Motor neuron (in vitro differentiated cells): ENCODE measurements around the gene SULF2. TPM values are rescaled to one million over a fixed set of nuclear protein-coding genes. Genes with fewer than 3 reads are reported as not detected.
"Not testable (repeated sequence)": the region's sequence is repeated elsewhere in the genome, so short reads cannot be mapped to it uniquely, and the experiment has no call there.

Experiments
- ATAC-seq, 8 experiments: fragments of 200-7000 bp; cut with Tn5 transposase; replicated peaks in 6 of 8; 2 replicates each; pipeline ENCODE4 v1.8.0; 2021; ENCODE audit warnings: mild to moderate bottlenecking in 8 of 8, moderate library complexity in 8 of 8
- H3K27ac ChIP-seq, 2 donors: fragments of 250-450 bp; sonication (Bioruptor Pico); 2 replicates each; pipeline ENCODE4 v1.9.0; 2021; ENCODE audit warnings: antibody characterized with exemption in 2 of 2, mild to moderate bottlenecking in 2 of 2, moderate library complexity in 1 of 2
- H3K4me1 ChIP-seq, 2 donors: fragments of 250-450 bp; sonication (Bioruptor Pico); replicated peaks in 1 of 2; 2 replicates each; pipeline ENCODE4 v1.6.1; 2021; ENCODE audit warnings: antibody characterized with exemption in 2 of 2, mild to moderate bottlenecking in 2 of 2, moderate library complexity in 1 of 2
- H3K4me3 ChIP-seq, 5 donors: fragments of 250-450 bp; sonication (Bioruptor Pico); 2 replicates each; pipeline ENCODE4 v1.9.0; 2021; ENCODE audit warnings: antibody characterized with exemption in 5 of 5, mild to moderate bottlenecking in 5 of 5, moderate library complexity in 4 of 5
- WGBS, 10 experiments: fragments of 450-650 bp; shearing (Covaris generic); methylation state at CpG; one replicate each; pipeline ENCODE4 v1.0.0; 2022; 5-methylcytosine and 5-hydroxymethylcytosine counted together
- in situ Hi-C, 9 experiments: fragments of 400-800 bp; cut with MboI; loops; one replicate each; pipeline ENCODE4 v1.15.0; 2021; ENCODE audit warnings: low sequenced_read_pairs in 9 of 9, low pct_unique_long_range_greater_than_20kb in 2 of 9; ENCODE audit not compliant: unreplicated experiment in 9 of 9
- total RNA-seq, 8 experiments: library from RNA; unstranded; fragments of 300-600 nt; gene quantifications; 2 replicates each; pipeline versions ENCODE4 v1.2.3 to v1.2.4, GENCODE V29; 2022

Gene SULF2
- total RNA-seq, 8 experiments from 2014 or later, result 65.5 to 373 (median 95.6) TPM

DNA sequence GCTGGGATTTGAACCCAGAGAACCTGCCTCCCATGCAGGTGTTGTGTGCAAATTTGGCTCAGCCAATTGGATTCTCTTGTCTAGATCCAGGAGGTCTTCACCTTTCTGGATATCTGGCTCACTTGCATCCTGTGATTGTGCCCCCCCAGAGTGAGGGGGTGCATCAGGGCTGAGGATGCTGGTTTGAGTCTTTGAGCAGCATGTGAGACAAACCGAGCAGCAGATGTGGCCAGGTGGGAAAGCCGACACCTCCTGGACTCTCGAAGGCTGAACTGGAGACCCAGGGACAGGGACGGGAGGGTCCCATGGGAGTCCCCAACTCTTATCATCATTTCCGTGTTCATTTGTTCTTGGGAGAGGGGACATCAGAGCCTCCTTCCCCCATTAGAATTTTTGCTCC is 30.6 kb upstream of the SULF2 start:
- Histone ChIP-seq H3K4me3 (no peak overlapping the region), H3K4me1 (peaks cover 22% of the 10 kb centered on the region in 2 donors), H3K27ac (no peak overlapping the region)
- in situ Hi-C loops, result no loop called here
- 20 to 21% methylated on average over 1 to 3 of the region's 5 CpGs; no CpG with 5 or more reads in 8 of the 10 experiments for WGBS, 10 experiments
- no peak for ATAC-seq

DNA sequence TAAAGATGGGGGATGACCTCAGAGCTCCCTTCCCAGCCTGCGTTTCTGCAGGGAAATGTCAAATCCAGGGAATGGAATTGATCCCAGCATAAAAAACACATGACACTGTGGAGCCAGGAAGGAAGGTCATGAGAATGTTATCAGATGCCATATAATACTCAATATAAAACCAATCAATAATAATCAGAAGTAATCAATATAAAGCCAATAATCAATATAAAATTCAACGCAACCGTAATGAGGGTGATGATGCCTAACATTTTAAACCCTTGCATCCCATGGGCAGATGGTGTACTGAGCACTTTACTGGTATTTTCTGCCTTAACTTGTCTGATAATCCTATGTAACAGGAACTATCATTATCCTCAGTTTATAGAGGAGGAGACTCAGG is 30.1 kb upstream of the SULF2 start:
- Histone ChIP-seq H3K4me1 (peaks cover 26 to 27% of the 10 kb centered on the region in 2 donors), H3K27ac (no peak overlapping the region), H3K4me3 (no peak overlapping the region)
- 44 to 100% (median 91%) methylated on average over 2 to 3 of the region's 3 CpGs; no CpG with 5 or more reads in 2 of the 10 experiments for WGBS, 10 experiments
- in situ Hi-C loops, result no loop called here
- ATAC-seq, result no peak

DNA sequence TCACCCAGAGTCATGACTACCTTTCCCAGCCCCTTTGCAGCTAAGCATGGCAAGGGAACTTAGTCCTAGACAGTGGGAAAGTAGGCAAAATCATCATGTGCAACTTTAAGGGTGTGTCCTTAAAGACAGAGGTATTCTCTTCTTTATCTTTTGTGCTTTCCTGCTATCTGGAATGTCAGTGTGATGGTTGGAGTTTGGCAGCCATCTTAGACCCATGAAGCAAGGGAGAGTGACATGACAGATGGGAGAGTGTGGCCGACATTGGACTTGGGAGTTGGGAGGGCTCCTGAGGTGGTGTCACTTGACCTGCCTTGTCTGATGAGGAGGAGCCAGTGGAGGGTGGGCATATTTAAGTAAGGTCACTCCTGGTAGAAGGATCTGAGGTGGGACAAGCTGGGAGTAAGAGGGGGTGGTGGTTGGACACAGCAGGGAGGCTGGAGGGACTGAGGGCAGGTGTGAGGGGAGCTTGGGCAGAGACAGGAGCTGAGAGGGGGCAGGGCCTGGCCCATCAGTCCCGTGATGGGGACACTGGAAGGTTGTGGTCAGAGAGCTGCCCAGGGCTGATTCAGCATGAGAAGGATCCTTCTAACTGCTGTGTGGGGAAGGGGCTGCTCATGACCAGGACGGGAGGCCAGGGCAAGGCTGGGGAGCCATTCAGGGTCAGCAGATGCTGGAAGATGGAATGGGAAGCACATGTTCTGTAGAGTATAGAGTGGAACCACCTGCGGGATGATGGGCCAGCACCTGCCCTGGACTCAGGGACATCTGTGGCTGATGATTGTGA is 29.5 kb upstream of the SULF2 start:
- H3K4me1 ChIP-seq, result peaks cover 28 to 32% of the 10 kb centered on the region in 2 donors
- H3K4me3 ChIP-seq, result no peak overlapping the region
- in situ Hi-C loops, result no loop called here
- H3K27ac ChIP-seq, result no peak overlapping the region
- ATAC-seq, result no peak
- 20 to 80% (median 80%) methylated on average over 1 to 3 of the region's 4 CpGs; no CpG with 5 or more reads in 5 of the 10 experiments for WGBS, 10 experiments

DNA sequence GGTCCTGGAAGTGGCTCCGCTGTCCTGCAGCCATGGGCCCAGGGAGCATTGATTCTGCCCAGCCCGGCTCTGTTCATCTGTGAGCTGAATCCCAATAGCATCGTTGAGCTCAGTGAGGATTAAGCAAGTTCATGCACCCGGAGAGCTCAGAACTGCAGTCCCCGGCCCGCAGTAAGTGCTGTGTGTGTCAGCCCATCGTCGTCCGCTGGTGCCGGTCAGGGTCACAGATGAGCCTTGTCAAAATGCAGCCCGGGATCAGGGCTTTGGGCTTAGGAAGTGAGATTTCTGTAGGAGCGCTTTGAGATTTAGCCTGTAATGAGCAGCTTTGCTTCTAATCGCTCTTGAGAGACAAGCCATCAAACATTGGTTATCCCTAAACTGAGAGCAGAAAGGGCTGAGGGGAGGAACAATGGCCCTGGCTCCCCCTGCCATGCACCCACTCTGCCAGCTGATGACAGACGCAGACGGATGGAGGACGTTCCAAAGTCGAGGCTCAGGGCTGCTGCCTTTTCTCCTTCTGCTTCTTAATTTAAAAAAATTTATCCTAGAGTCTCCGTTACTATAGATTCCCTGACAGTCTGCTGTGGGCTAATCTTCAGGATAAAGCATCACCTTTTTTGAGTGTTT is 25.6 kb upstream of the SULF2 start:
- Histone ChIP-seq H3K27ac (no peak overlapping the region), H3K4me1 (peaks cover 20 to 22% of the 10 kb centered on the region in 2 donors), H3K4me3 (no peak overlapping the region)
- in situ Hi-C loops, result no loop called here
- 20 to 100% (median 80%) methylated on average over 1 to 11 of the region's 18 CpGs; no CpG with 5 or more reads in 1 of the 10 experiments for WGBS, 10 experiments
- ATAC-seq, result peak in 5 of 8 experiments; percentile 40 to 50 (median 42)

DNA sequence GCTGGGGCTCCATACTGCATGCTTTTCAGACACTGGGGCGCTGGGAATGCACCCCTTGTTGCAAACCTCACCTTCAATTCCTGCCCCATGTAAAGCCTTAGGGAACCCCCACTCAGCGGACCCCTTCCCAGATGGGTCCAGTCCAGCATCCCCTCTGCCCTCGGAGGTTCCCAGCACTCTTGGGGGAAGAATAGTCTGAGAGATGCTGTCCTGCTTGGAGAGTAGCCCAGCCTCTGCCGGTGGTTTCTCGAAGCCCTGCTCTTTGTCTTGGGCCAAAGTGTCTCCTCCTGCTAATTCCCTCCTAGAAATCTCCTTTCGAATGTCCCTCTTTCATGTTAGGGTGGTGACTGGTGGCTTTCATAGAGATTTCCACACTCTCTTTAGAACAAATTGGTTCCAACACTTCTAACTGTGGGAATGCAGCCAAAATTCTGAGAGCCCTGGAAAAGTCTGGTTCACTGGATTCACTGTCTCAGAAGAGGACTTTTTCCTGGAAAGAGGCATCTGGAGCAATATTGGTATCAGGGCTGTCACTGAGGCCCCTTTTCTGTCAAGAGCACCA is 24.9 kb upstream of the SULF2 start:
- ATAC-seq, result peak in 3 of 8 experiments; percentile 7 to 17 (median 12)
- Histone ChIP-seq H3K27ac (no peak overlapping the region), H3K4me1 (peaks cover 20 to 22% of the 10 kb centered on the region in 2 donors), H3K4me3 (no peak overlapping the region)
- in situ Hi-C loops, result no loop called here
- 0 to 76% (median 43%) methylated on average over 2 to 5 of the region's 6 CpGs; no CpG with 5 or more reads in 5 of the 10 experiments for WGBS, 10 experiments

DNA sequence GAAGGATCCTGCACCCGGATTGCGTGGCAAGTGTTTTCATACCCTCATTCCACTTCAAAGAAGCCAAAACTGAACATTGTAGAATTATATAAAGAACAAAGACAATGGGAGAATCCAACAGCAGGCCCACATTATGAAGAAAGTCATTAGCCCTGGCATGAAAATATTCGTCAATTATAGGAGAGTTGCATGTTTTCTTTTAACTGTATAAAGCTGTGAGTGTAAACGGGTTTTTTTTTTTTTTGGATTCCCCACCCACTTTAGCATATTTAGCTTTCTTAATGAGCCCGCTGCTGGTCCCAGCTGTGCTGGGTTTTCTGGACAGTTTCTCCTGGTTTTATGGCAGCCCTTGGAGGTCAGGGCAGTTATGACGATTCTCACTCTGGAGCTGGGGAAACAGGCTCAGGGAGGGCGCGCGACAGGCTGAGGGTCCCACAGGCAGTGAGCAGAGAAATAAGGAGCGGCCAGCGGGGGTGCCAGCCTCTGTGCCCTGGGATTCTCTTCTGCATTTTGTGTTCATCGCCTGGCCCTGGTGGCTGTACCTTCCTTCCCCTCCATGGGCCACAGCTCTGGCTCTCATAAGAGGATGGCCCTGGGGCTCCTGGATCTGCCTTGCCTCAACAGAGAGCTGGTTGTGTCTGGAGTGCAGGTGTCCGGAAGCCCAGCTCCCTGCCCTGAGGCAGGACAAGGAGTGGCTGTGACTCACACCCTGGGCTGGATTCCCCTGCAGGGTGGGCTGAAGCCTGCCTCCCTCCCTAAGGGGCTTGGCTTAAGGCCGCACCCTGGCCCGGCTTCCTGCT is 24.1 kb upstream of the SULF2 start:
- H3K27ac ChIP-seq, result no peak overlapping the region
- H3K4me1 ChIP-seq, result peaks cover 26 to 28% of the 10 kb centered on the region in 2 donors
- H3K4me3 ChIP-seq, result no peak overlapping the region
- in situ Hi-C loops, result no loop called here
- 2 to 89% (median 72%) methylated on average over 3 to 12 of the region's 15 CpGs; no CpG with 5 or more reads in 1 of the 10 experiments for WGBS, 10 experiments
- peak; percentile 21 to 98 (median 53) for ATAC-seq

DNA sequence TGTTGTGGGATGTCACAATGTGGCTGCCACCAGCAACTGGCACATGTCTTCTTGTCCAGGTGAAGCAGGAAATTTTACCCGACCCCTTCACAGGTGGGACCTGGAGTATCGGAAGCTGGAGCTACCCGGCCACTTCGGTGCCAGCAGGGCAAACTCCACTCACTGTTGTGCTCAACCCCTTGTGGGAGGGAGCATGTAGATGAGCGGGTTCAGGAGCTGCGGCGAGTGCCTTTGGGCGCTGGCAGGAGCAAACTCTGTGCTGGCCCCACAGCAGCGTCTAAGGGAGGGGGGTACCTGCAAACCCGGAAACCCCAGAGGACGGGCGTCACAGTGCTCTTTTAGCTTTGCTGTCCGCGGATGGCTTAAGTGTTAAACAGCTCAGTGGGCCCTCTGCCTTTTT is 20.7 kb upstream of the SULF2 start:
- no peak for ATAC-seq
- in situ Hi-C loops, result no loop called here
- H3K4me1 ChIP-seq, result peaks cover 23 to 24% of the 10 kb centered on the region in 2 donors
- H3K27ac ChIP-seq, result no peak overlapping the region
- 40 to 97% (median 70%) methylated on average over 2 to 8 of the region's 14 CpGs; no CpG with 5 or more reads in 5 of the 10 experiments for WGBS, 10 experiments
- no peak overlapping the region for H3K4me3 ChIP-seq

DNA sequence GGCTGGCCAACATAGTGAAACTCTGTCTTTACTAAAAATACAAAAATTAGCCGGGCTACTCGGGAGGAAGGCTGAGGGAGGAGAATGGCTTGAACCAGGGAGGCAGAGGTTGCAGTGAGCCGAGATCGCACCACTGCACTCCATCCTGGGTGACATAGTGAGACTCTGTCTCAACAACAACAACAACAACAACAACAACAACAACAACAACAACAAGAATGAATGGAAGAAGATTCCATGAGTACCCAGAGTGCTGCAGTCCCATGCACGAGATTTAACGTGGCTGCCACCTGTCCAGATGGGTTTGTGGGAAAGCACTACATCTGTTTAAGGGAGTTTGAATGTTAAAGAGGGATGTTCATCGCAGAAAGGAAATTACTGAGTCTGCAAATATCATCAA is 19.7 kb upstream of the SULF2 start:
- H3K27ac ChIP-seq, ATAC-seq, in situ Hi-C loops, H3K4me3 ChIP-seq: not testable (repeated sequence)
- peaks cover 14 to 16% of the 10 kb centered on the region in 2 donors for H3K4me1 ChIP-seq
- 3 to 100% (median 85%) methylated on average over 1 to 3 of the region's 7 CpGs; no CpG with 5 or more reads in 6 of the 10 experiments for WGBS, 10 experiments

DNA sequence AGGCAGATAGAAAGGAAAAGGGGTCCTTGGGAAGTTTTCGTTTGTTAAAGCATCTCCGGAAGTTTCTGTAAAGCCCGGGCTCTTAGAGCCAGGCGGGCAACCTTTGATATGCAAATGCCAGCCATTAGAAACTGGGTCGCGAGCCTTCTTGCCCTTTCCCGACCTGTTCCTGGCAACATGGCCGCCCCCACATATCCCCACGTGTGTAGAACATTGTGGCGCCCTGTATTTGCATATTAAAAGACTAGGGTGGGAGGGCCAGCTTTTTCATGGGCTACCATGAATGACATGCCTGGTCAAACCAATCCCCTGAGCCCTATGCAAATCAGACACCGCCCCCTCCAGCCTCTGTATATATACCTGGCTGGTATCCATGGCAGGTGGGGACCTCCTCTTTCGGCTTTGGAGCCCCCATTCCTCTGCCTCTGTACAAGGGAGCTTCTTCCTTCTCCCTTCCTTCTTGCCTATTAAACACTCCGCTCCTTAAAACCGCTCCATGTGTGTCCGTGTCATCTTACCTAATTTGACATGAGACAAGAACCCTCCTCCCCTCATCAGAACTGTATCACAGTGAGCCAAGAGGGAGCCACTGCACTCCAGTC is 19.0 kb upstream of the SULF2 start:
- in situ Hi-C loops, H3K4me3 ChIP-seq, H3K27ac ChIP-seq: not testable (repeated sequence)
- 25 to 100% (median 48%) methylated on average over 1 to 9 of the region's 15 CpGs; no CpG with 5 or more reads in 3 of the 10 experiments for WGBS, 10 experiments
- peaks cover 9 to 14% of the 10 kb centered on the region in 2 donors for H3K4me1 ChIP-seq
- ATAC-seq, result peak in 5 of 8 experiments; percentile 26 to 56 (median 47)

DNA sequence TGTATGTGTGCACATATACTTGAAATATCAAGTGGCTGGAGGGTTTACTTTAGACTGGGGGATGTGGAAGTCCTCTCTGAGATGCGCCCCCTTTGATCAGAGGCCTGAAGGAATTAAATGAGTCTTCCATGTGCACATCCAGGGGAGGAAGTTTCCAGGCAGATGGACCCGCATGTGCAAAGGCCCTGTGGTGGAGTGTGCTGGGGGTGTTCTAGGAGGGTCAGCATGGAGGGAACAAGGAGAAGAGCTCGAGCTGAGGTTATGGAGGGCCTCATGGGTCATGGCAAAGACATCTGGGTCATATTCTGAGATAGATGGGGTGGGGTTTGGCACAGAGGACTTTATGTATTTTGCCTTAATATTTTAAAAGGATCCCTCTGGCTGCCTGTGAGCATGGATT is 17.7 kb upstream of the SULF2 start:
- in situ Hi-C loops, result no loop called here
- no peak overlapping the region for H3K4me3 ChIP-seq
- ATAC-seq, result no peak
- 70 to 92% methylated on average over 2 to 3 of the region's 3 CpGs; no CpG with 5 or more reads in 8 of the 10 experiments for WGBS, 10 experiments
- peaks cover 14 to 15% of the 10 kb centered on the region in 2 donors for H3K4me1 ChIP-seq
- no peak overlapping the region for H3K27ac ChIP-seq

DNA sequence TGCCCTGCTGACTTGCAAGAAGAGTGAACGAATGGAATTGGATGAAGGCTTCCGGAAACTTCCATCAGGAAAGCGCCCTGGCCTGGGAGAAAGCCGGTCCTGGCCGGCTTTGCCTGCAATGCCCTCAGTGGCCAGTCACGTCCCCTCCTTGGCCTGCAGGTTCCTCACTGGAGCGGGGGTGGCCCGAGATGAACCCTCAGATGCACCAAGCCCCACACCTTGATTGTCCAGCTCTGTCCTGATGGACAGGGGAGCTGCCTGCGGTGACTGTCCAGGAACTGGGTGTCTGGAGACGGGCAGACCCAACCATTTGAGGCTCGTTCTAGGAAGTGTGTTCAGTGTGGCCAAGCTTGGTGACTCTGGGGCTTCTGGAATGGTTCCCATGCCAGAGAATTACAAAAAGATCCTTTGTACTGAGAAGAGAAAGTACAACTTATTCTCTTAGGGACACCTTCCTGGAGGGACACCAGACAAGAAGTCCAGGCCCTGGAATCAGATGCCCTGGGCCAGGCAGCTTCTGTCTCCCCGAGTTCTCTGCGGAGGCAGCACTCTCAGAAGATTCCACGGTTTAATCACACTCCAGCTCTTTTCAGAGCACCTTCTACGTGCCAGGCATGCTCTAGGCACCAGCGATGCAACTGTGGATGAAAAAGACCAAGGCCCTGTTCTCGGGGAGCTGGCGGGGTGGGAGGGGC is 17.1 kb upstream of the SULF2 start:
- in situ Hi-C loops, result no loop called here
- ATAC-seq, result no peak
- Histone ChIP-seq H3K27ac (no peak overlapping the region), H3K4me1 (peaks cover 14 to 15% of the 10 kb centered on the region in 2 donors), H3K4me3 (no peak overlapping the region)
- 66 to 100% (median 92%) methylated on average over 1 to 9 of the region's 18 CpGs; no CpG with 5 or more reads in 4 of the 10 experiments for WGBS, 10 experiments

DNA sequence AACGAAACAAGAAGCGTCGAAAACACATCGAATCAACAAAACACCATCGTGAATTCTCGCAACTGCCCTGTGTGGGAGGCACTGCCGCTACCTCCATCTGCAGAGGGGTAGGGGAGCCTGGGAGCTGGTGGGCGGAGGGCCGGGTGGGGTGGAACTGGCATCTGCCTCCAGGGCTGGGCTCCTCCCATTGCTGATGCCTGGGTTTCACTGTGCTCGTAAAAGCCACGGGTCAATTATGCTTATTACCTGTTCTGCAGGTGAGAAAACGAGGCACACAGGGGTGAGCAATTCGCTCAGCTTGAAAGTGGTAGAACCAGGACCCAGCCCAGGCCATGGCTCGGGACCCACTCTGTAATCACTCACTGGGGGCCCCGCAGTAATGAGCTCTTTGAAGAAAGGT is 16.5 kb upstream of the SULF2 start:
- Histone ChIP-seq H3K4me3 (no peak overlapping the region), H3K27ac (no peak overlapping the region), H3K4me1 (peaks cover 14 to 15% of the 10 kb centered on the region in 2 donors)
- ATAC-seq, result no peak
- WGBS, 10 experiments, result 46 to 100% (median 75%) methylated on average over 2 to 6 of the region's 15 CpGs; no CpG with 5 or more reads in 4 of the 10 experiments
- in situ Hi-C loops, result no loop called here
